GDM1 (cell line): ENCODE data around the gene XYLT1.

Experiments used
- DNase-seq: peaks from one replicate; lab custom pipeline; 2025; lab: John Stamatoyannopoulos, UW

XYLT1 gene

GRCh38 chr16:17357307-17358062 is 113.3 kb downstream of the XYLT1 start:
- no peak for DNase-seq

- DNase-seq: no peak
Measured at GRCh38 chr16:17356243-17356933, 114.4 kb downstream of the XYLT1 start.

- no peak for DNase-seq
Measured at GRCh38 chr16:17354685-17355084, 116.1 kb downstream of the XYLT1 start.

GRCh38 chr16:17354141-17354601 is 116.6 kb downstream of the XYLT1 start:
- no peak for DNase-seq

GRCh38 chr16:17353561-17353960 is 117.2 kb downstream of the XYLT1 start:
- no peak for DNase-seq

GRCh38 chr16:17351441-17352035 is 119.2 kb downstream of the XYLT1 start:
- no peak for DNase-seq

GRCh38 chr16:17350207-17350606 is 120.6 kb downstream of the XYLT1 start:
- no peak for DNase-seq

GRCh38 chr16:17348826-17349225 is 121.9 kb downstream of the XYLT1 start:
- no peak for DNase-seq

GRCh38 chr16:17348042-17348783 is 122.5 kb downstream of the XYLT1 start:
- no peak for DNase-seq

- no peak for DNase-seq
Measured at GRCh38 chr16:17347624-17348023, 123.1 kb downstream of the XYLT1 start.

- no peak for DNase-seq
Measured at GRCh38 chr16:17346621-17347569, 123.9 kb downstream of the XYLT1 start.

GRCh38 chr16:17345043-17345442 is 125.7 kb downstream of the XYLT1 start:
- no peak for DNase-seq

GRCh38 chr16:17343728-17344127 is 127.0 kb downstream of the XYLT1 start:
- DNase-seq: no peak

- peak; percentile 91 for DNase-seq
Measured at GRCh38 chr16:17343028-17343427, 127.7 kb downstream of the XYLT1 start.

GRCh38 chr16:17342031-17342430 is 128.7 kb downstream of the XYLT1 start:
- DNase-seq: peak; percentile 83

- no peak for DNase-seq
Measured at GRCh38 chr16:17340804-17341203, 130.0 kb downstream of the XYLT1 start.

- DNase-seq: no peak
Measured at GRCh38 chr16:17339764-17340541, 130.8 kb downstream of the XYLT1 start.

- DNase-seq: no peak
Measured at GRCh38 chr16:17338244-17338643, 132.5 kb downstream of the XYLT1 start.

- DNase-seq: no peak
Measured at GRCh38 chr16:17336530-17336900, 134.2 kb downstream of the XYLT1 start.

GRCh38 chr16:17335826-17336529 is 134.8 kb downstream of the XYLT1 start:
- DNase-seq: no peak
